Measurements from ENCODE around the gene PMFBP1.

The PMFBP1 gene, protein sequence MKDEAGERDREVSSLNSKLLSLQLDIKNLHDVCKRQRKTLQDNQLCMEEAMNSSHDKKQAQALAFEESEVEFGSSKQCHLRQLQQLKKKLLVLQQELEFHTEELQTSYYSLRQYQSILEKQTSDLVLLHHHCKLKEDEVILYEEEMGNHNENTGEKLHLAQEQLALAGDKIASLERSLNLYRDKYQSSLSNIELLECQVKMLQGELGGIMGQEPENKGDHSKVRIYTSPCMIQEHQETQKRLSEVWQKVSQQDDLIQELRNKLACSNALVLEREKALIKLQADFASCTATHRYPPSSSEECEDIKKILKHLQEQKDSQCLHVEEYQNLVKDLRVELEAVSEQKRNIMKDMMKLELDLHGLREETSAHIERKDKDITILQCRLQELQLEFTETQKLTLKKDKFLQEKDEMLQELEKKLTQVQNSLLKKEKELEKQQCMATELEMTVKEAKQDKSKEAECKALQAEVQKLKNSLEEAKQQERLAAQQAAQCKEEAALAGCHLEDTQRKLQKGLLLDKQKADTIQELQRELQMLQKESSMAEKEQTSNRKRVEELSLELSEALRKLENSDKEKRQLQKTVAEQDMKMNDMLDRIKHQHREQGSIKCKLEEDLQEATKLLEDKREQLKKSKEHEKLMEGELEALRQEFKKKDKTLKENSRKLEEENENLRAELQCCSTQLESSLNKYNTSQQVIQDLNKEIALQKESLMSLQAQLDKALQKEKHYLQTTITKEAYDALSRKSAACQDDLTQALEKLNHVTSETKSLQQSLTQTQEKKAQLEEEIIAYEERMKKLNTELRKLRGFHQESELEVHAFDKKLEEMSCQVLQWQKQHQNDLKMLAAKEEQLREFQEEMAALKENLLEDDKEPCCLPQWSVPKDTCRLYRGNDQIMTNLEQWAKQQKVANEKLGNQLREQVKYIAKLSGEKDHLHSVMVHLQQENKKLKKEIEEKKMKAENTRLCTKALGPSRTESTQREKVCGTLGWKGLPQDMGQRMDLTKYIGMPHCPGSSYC

DNA sequence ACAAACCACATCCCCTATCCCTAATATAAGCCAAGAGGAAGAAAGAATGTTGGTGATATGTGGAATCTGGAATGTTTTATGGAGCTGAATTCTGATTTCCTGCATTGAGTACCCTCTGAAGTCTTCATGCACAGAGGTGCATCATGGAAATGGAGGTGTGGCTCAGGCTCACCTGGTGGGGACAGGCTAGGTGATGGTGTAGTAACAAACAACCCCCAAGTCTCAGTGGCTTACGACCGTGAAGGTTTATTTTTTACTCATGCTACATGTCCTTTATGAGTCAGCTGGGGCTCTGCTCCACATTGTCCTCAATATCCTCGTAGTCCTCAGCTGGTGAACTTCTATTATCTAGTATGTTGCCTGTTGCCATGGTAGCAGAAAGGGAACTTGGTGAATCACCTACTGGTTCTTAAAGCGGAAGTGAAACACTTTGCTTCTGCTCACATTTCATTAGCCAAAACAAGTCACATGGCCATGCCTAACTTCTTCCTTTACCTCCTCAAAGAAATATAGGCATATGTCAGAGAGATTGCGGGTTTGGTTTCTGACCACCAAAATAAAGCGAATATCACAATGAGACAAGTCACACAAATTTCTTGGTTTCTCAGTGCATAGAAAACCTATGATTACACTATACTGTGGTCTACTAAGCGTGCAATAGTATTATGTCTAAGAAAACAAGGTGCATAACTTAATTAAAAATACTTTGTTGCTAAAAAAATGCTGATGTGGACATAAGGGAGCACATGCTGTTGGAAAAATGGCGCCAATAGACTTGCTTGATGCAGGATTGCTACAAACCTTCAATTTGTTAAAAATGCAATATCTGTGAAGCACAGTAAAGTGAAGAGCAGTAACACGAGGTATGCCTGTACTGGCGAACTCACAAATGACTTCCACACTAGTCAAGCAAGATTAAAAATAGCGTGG lies at the start of gene PMFBP1:
Gene PMFBP1, minus strand, starts transcription at position 51 of the 930 bp plus-strand sequence. CDS start 947 bp downstream, outside the sequence.
- DNase-seq, result peak; percentile 60

GRCh38 chr16:72221630-72222024 lies 49.7 kb upstream of the PMFBP1 start:
- DNase-seq, result no peak

- no peak for DNase-seq
Measured at GRCh38 chr16:72220875-72221629, 49.1 kb upstream of the PMFBP1 start.

DNA sequence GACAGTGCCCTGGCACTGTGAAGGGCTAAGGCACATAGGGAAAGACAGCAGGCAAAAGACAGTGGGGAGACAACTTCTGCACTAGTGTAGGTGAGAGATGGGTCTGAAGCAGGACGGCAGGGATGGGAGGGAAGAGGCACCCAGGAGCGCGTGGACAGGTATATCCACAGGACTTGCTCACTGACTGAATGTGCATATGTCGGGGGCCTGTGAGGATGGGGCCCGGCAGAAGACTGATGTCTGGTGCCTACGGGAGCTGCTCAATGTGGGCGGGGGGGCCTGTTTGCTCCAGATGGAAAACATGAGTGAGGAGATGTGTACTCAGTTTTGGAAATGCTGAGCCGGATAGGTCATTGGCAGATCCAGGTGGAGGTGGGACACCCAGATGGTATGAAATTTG lies 47.3 kb upstream of the PMFBP1 start:
- DNase-seq, result no peak

DNA sequence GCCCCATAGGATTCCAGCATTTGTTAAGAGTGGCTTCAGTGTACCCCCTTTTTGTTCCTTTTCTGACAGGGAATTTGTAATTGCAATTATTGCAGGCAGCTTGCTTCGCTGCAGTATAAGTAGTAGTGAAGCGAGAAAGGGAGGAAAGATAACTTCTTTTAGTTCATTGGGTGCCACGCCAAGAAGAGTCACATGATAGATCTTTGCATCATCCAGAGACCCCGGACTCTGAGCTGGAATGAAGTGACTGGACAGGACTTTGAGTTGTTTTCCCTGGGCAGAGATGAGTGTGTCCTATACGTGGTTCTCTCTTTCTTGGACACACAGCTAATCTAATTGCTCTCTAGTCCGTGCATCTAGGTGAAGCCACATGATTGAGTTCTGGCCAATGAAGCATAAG lies 44.8 kb upstream of the PMFBP1 start:
- no peak for DNase-seq

DNA sequence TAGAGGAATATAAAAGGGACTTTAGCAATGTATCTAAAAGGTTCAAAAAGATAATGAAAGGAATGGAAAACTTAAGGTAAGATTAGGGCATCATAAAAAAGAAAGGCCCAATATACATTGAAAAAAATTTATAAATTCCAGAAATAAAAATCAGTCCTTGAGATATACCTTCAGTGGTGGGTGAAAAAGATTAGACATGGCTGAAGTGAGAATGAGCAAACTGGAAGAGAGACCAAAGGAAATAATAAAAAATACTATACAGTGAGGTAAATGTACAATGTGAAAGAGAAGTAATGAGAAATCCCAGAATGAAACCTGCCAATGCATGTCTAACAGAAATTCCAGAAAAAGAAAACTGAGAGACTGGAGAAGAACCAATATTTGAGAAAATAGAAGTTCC lies 42.9 kb upstream of the PMFBP1 start:
- no peak for DNase-seq

DNA sequence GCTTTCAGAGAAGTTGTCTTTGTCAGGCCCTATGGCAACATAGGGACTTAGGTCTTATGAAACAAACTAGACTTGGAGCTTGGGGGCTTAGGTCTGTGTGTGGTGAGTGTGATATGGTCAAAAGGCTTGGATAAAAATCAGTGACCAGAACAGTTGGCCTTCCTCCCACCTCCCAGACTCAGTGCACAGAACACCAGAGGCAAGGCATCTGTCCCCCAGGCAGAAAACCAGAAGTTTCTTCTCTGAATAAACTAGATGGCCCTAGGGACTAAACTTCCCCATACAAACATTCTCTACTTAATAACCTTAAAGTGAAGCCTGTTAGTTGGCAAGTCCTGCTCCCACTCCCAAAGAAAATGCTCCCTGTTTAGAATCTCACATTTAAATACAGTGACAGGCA lies 39.2 kb upstream of the PMFBP1 start:
- no peak for DNase-seq

- no peak for DNase-seq
Measured at GRCh38 chr16:72210555-72210954, 38.6 kb upstream of the PMFBP1 start.

DNA sequence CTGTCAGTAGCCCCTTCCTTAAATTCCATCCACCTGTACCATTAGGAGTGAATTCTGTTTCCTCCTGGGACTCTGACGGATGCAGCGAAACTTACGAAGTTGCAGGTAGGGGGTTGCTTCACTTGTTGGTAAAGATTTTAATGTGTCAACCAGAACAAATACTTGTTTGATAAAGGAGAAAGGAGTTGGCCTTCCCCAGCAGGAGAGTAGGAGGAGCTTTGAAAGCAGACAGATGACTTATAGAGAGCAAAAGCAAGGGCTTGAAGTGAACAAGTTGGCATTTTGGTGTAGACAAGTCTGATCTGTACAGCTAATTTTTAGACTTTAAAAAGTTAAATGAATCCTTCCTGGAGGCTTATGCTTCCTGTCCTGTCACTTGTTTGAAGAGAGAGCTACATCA lies 38.1 kb upstream of the PMFBP1 start:
- no peak for DNase-seq

- no peak for DNase-seq
Measured at GRCh38 chr16:72206299-72206698, 34.3 kb upstream of the PMFBP1 start.

DNA sequence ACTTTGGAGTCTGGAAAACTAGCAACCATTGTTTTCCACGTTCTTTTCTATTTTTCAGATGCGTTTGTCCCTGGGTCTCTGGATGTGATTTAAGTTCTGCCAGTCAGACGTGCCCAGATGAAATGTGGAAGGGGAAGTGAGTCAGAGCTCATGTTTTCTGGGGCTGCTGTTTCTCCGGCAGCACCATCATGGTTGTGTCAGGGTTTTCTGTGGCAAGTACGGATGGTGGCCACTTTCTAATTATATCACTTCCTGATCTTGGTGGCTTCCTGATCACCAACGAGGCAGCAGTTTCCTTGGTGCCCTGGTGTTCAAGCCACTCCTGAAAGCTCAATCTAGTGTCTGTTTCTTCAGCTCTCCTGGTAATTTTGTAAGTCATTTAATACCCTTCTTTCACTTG lies 31.4 kb upstream of the PMFBP1 start:
- no peak for DNase-seq

DNA sequence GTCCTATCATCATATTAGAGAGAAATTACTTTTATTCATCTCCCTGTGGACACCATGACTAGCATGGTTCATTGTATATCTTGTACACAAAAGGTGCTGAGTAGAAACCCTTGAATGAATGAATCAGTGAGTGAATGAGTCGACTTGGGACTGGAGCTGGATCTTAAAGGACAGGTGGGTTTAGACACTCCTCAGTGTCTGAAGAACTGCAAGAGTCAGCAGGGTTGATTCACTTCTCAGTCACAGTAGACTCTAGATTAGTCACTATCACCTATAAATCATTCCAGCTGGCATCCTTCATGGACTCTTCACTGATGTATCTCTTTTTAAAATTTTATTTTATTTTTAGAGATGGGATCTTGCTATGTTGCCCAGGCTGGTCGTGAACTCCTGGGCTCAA lies 30.1 kb upstream of the PMFBP1 start:
- no peak for DNase-seq

DNA sequence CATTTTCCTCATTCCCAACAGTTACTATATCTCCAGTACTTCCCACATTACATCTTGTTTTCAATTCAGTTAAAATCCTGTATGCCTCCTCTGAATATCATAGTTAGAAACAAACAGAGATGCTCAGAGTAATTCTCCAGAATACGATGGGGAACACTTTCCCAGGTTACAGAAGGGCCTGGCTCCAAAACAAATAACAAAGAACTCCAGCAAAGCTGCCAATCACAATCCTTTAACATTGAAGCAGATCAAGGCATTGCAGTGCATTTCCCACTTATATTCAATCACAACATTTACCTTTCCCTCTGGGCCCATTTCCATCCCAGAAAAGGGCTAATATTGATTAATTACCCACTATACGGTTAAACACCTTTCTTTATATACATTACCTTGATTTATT lies 29.4 kb upstream of the PMFBP1 start:
- no peak for DNase-seq

- no peak for DNase-seq
Measured at GRCh38 chr16:72199761-72200337, 27.9 kb upstream of the PMFBP1 start.

DNA sequence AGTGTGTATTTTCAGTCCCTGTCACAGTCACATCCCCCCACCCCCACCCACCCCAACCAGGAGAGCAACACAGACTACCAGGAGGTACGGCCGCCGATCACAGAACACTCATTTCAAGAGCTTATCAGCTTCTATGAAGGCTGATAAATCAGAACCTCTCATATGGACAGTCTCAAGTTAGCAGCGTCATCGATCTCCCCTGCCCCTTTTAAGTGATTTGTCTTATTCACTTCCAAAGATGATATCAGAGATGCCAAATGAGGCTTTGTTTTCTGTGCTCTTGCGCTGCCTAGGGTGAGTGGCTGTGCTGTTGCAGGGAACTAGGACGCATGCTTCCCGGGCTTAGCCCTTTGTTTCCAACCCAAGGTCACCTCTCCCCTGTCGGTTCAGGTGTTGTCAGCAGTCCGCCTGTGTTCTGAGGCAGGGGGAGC lies 26.8 kb upstream of the PMFBP1 start:
- no peak for DNase-seq

DNA sequence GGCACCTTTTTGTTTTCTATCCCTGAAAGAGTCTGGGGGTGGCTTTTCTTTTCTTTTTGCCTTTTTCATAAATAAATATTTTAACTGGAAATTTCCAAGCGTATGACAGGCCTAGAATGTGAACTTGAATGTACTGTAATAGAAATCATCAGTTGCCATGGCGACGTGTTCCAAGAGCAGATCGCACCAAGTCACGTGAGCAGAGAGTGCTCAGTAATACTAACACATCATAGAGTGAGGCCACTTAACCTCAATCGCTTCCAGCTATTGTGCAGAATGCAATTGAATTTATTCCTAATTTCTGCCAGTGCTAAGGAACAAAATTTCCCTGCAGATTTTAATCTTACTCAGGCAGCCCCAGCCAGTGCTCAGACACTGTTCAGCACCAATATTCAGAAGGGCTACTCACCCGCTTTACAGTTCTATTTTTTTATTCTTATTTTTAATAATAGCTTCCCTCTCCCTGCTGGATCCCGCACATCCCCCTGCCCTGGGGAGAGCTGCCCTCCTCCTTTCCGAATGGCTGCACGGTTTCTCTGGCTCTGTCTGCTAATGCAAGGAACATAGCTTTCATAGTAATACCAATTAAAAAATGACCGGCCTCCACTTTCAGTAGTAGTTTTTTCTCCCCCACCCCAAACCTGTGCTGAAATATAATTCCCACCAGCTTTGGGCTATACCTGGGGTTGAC lies 26.2 kb upstream of the PMFBP1 start:
- DNase-seq, result no peak

DNA sequence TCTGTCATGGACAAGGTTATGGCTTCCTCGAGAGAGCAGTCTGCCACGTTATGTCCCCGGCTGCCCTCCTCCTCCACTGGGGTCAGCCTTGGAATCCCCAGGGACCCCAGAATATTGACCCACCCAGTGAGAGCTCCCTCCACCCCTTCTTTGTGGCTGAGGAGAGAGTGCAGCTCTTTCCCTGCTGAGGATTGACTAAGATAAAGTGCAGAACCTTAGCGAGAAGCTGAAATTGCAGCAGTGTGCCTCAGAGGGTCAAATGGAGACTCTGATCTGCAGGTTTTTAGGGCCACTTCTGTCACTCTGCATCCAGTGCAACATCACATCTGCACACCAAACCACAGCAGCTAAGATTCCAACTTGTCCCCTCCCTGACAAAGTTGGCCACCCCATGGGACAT lies 25.6 kb upstream of the PMFBP1 start:
- DNase-seq, result no peak

DNA sequence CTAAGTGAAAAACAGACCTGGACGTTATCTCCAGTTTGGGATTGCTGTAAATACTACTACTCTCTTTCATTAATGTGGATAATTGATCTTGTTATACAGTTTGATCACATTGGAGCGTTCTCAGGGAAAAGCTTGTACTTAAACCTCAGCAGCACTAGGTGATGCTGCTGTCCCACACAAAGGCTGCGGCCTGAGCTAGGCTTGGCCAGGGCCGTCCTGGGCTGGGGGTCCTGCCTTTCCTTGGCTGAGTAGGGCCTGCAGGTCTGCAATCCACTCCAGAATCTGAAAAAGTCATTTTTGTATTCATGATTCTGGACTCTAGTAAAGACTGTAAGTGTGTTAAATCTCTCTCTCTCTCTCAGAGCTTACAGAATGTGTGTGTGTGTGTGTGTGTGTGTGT lies 23.7 kb upstream of the PMFBP1 start:
- peak; percentile 63 for DNase-seq

GRCh38 chr16:72191551-72191950 lies 19.6 kb upstream of the PMFBP1 start:
- no peak for DNase-seq

DNA sequence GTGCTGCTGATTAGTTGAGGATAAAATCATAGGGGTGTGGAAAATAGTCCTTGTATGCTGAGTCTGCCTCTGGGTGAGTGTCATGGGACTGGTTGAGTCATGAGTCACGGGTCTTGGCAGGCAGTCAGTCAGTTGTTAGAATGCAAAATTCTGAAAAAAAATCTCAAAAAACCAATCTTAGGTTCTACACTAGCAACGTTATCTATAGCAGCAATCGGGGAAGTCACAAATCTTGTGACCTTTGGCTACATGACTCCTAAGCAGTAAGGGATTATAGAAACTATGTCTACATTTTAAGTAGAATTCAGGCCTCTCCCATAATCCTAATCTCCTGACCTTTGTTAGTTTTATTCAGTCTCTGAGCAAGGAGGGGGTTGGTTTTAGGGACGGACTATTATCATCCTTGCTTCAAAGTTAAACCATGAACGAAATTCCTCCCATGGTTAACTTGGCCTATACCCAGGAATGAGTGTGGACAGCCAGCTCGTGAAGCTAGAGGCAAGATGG lies 18.0 kb upstream of the PMFBP1 start:
- no peak for DNase-seq

DNA sequence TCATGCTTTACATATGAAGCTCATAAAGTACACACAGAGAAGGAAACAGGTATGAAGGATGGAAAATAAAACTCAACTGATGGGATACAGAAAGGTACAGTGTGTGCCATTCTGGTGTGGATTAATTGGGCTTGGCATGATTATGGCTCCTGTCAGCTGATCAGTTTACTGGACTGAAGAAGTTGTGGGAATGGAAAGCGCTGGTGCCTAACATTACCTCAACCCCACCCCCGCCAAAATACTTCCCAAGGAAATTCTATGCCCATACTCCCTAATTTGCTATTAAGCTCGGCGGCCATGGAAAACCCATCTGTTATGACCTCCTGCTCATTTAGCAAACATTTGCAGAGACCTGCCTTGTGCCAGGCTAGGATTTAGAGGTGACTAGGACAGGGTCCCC lies 16.6 kb upstream of the PMFBP1 start:
- DNase-seq, result no peak

Measured in islet precursor cell (in vitro differentiated cells).